HG03457 (cell line): Measurements from ENCODE around the gene POSTN.

Source experiments
- ATAC-seq: cut with Tn5 transposase; IDR thresholded peaks from one replicate; pipeline ENCODE4 v1.9.1; 2021; ENCODE audit warnings: moderate number of reproducible peaks; ENCODE audit not compliant: unreplicated experiment

Gene POSTN

DNA sequence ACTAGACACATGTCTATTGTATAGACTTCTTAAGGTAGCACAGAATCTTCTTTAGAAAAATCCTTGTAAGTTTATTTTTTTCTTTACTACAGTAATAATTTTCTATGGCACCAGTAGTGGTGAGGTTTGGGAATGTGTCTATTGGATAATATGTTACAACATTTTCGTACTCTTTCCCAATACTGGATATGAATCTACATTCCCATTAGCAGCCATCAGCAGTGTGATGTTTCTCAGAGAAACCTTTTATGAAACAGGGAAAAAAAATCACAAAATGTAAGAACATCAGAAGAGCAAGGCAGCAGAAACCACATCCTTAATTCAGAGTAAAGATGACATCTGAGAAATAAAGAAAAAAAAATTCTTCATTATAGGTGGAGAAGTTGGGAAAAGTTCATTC, 83.3 kb downstream of the POSTN start:
- no peak for ATAC-seq
